H1 (cell line): Measurements from ENCODE around the gene XRRA1. TPM values are rescaled to one million over a fixed set of nuclear protein-coding genes. Genes with fewer than 3 reads are reported as not detected.
"Not testable (repeated sequence)": the region's sequence is repeated elsewhere in the genome, so short reads cannot be mapped to it uniquely, and the experiment has no call there.

Experiments used
- CTCF ChIA-PET: fragments of 300-600 bp; sonication (Branson Sonifier 250); formaldehyde crosslinking; loops from one replicate; lab custom pipeline; 2021; ENCODE audit not compliant: partially characterized antibody; lab: Charles Lee
- POLR2A ChIA-PET: fragments of 300-600 bp; sonication (Branson Sonifier 250); formaldehyde crosslinking; loops from one replicate; lab custom pipeline; 2021; ENCODE audit warnings: inconsistent platforms; ENCODE audit not compliant: partially characterized antibody; lab: Charles Lee
- DNase-seq, 2 experiments: peaks; one replicate each; pipeline versions ENCODE4 v3.0.0 to v3.0.0-alpha.2; 2010 to 2022; ENCODE audit warnings: low spot score in 2 of 2, low read depth in 1 of 2, mixed read lengths in 1 of 2
- FAIRE-seq: peaks from 2 replicates; lab custom pipeline; 2011; peaks lifted over from hg19 to GRCh38; lab: Jason Lieb, UNC
- H2AFZ ChIP-seq: 2 replicates; pipeline ENCODE4 v1.8.1; 2012; ENCODE audit warnings: low read length, inconsistent platforms
- H2AK5ac ChIP-seq: 2 replicates; pipeline ENCODE4 v1.6.1; 2013; ENCODE audit warnings: low read depth, low read length
- H2BK120ac ChIP-seq: replicated peaks from 2 replicates; pipeline ENCODE3; 2013; ENCODE audit warnings: low read depth, low read length, inconsistent platforms
- H2BK12ac ChIP-seq: 2 replicates; pipeline ENCODE4 v1.6.1; 2013; ENCODE audit warnings: low read depth, low read length
- H2BK15ac ChIP-seq: 2 replicates; pipeline ENCODE4 v1.6.1; 2013; ENCODE audit warnings: low read length
- H2BK20ac ChIP-seq: 2 replicates; pipeline ENCODE4 v1.6.1; 2013; ENCODE audit warnings: low read length
- H2BK5ac ChIP-seq: 2 replicates; pipeline ENCODE4 v1.6.1; 2013; ENCODE audit warnings: low read depth, low read length
- H3K14ac ChIP-seq: 2 replicates; pipeline ENCODE4 v1.6.1; 2013; ENCODE audit warnings: inconsistent platforms; ENCODE audit not compliant: insufficient read length
- H3K18ac ChIP-seq: 2 replicates; pipeline ENCODE4 v1.6.1; 2013; ENCODE audit warnings: low read length; ENCODE audit errors: extremely low read depth
- H3K23ac ChIP-seq: 2 replicates; pipeline ENCODE4 v1.6.1; 2013; ENCODE audit warnings: inconsistent platforms; ENCODE audit not compliant: insufficient read length
- H3K23me2 ChIP-seq: 2 replicates; pipeline ENCODE4 v1.6.1; 2013; ENCODE audit warnings: low read depth, low read length
- H3K27ac ChIP-seq: 2 replicates; pipeline ENCODE4 v1.6.1; 2011; ENCODE audit warnings: low read depth, low read length, inconsistent platforms
- H3K27me3 ChIP-seq, 4 experiments: replicated peaks in 1 of 4; 1 replicate in 1 of 4; 2 replicates in 3 of 4; pipeline versions ENCODE4 v1.6.1 to v1.8.1; 2011 to 2013; ENCODE audit warnings: low read length in 3 of 4, mild to moderate bottlenecking in 3 of 4, inconsistent platforms in 2 of 4, mixed read lengths in 2 of 4, moderate library complexity in 1 of 4; ENCODE audit not compliant: control insufficient read depth in 3 of 4, insufficient read depth in 3 of 4; ENCODE audit errors: extremely low read depth in 1 of 4
- H3K36me3 ChIP-seq, 4 experiments: 2 replicates each; pipeline versions ENCODE4 v1.6.1 to v1.8.1; 2011 to 2013; ENCODE audit warnings: mild to moderate bottlenecking in 4 of 4, low read length in 3 of 4, moderate library complexity in 2 of 4, control low read depth in 1 of 4, inconsistent platforms in 1 of 4; ENCODE audit not compliant: insufficient read depth in 4 of 4, control insufficient read depth in 2 of 4
- H3K4ac ChIP-seq: replicated peaks from 2 replicates; pipeline ENCODE3; 2013; ENCODE audit warnings: low read length, low read depth, mixed read lengths, inconsistent platforms; ENCODE audit not compliant: insufficient read length
- H3K4me1 ChIP-seq, 4 experiments: replicated peaks in 1 of 4; 1 replicate in 1 of 4; 2 replicates in 3 of 4; pipeline versions ENCODE4 v1.6.1 to v1.8.1; 2011 to 2013; ENCODE audit warnings: low read length in 3 of 4, inconsistent platforms in 2 of 4, mixed read lengths in 1 of 4; ENCODE audit not compliant: insufficient read depth in 4 of 4, control insufficient read depth in 3 of 4
- H3K4me2 ChIP-seq, 2 experiments: 2 replicates each; pipeline versions ENCODE4 v1.6.1 to v1.8.1; 2011 to 2013; ENCODE audit warnings: low read depth in 2 of 2, low read length in 2 of 2, control low read depth in 1 of 2, inconsistent platforms in 1 of 2, mild to moderate bottlenecking in 1 of 2; ENCODE audit not compliant: insufficient read depth in 1 of 2
- H3K4me3 ChIP-seq, 4 experiments: fragments of 200-600, 300-600 bp in 1 of 4; sonication (generic), shearing (Covaris generic), sonication (Bioruptor Twin) in 1 of 4; 2 replicates each; pipeline versions ENCODE4 v1.5.1 to v1.8.1; 2011 to 2016; ENCODE audit warnings: low read length in 4 of 4, low read depth in 3 of 4, control low read depth in 2 of 4, inconsistent platforms in 2 of 4, mild to moderate bottlenecking in 2 of 4, mixed read lengths in 1 of 4, moderate library complexity in 1 of 4; ENCODE audit not compliant: insufficient read depth in 2 of 4; ENCODE audit errors: extremely low read depth in 1 of 4
- H3K56ac ChIP-seq: replicated peaks from 2 replicates; pipeline ENCODE3; 2013; ENCODE audit warnings: low read depth, mild to moderate bottlenecking, mixed read lengths, low read length, inconsistent platforms; ENCODE audit not compliant: insufficient read length
- H3K79me1 ChIP-seq: 2 replicates; pipeline ENCODE4 v1.6.1; 2013; ENCODE audit warnings: low read depth, low read length, control low read depth
- H3K79me2 ChIP-seq, 2 experiments: 2 replicates each; pipeline versions ENCODE4 v1.6.1 to v1.8.1; 2012 to 2013; ENCODE audit warnings: low read length in 2 of 2, mild to moderate bottlenecking in 2 of 2, inconsistent platforms in 1 of 2; ENCODE audit not compliant: insufficient read depth in 2 of 2, control insufficient read depth in 1 of 2
- H3K9ac ChIP-seq, 4 experiments: replicated peaks in 1 of 4; 1 replicate in 1 of 4; 2 replicates in 3 of 4; pipeline versions ENCODE4 v1.6.1 to v1.8.1; 2011 to 2013; ENCODE audit warnings: low read depth in 3 of 4, low read length in 3 of 4, control low read depth in 2 of 4, mild to moderate bottlenecking in 2 of 4, moderate library complexity in 2 of 4, inconsistent platforms in 1 of 4; ENCODE audit errors: extremely low read depth in 1 of 4
- H3K9me3 ChIP-seq, 2 experiments: 2 replicates each; pipeline versions ENCODE4 v1.6.1 to v1.8.1; 2012 to 2013; ENCODE audit warnings: mild to moderate bottlenecking in 2 of 2, moderate library complexity in 2 of 2, control low read depth in 1 of 2, inconsistent platforms in 1 of 2, low read depth in 1 of 2, low read length in 1 of 2, mixed read lengths in 1 of 2; ENCODE audit not compliant: insufficient read depth in 2 of 2
- H4K20me1 ChIP-seq, 2 experiments: replicated peaks in 1 of 2; 2 replicates each; pipeline versions ENCODE3 to v1.8.1; 2011 to 2013; ENCODE audit warnings: inconsistent platforms in 2 of 2, low read length in 2 of 2, mild to moderate bottlenecking in 1 of 2; ENCODE audit not compliant: insufficient read depth in 2 of 2, control insufficient read depth in 1 of 2
- H4K5ac ChIP-seq: 2 replicates; pipeline ENCODE4 v1.6.1; 2013; ENCODE audit warnings: low read length, low read depth, mixed read lengths, inconsistent platforms; ENCODE audit not compliant: insufficient read length
- H4K8ac ChIP-seq: 2 replicates; pipeline ENCODE4 v1.8.0; 2013; ENCODE audit warnings: mild to moderate bottlenecking, moderate library complexity, low read length, inconsistent platforms; ENCODE audit not compliant: insufficient read depth; ENCODE audit errors: extremely low read depth
- H4K91ac ChIP-seq: replicated peaks from 2 replicates; pipeline ENCODE3; 2013; ENCODE audit warnings: low read length, mixed read lengths, inconsistent platforms; ENCODE audit not compliant: insufficient read length
- RNF2 ChIP-seq: fragments of 200-900, 300-1000 bp; sonication (generic); IDR thresholded peaks from 2 replicates; pipeline ENCODE4 v1.7.1; 2016; ENCODE audit warnings: borderline replicate concordance, low read depth, mild to moderate bottlenecking, antibody characterized with exemption, low read length; ENCODE audit not compliant: poor library complexity, severe bottlenecking; ENCODE audit errors: missing control alignments
- WGBS, 2 experiments: shearing (Covaris generic) in 1 of 2; methylation state at CpG; one replicate each; pipeline versions ENCODE4 v1.1.6 to v1.1.7; 2013 to 2015; ENCODE audit warnings: low lambda C conversion rate in 2 of 2, mixed read lengths in 2 of 2, inconsistent platforms in 1 of 2, low coverage in 1 of 2, missing lambda C conversion rate in 1 of 2; ENCODE audit not compliant: insufficient replicate concordance in 2 of 2, insufficient coverage in 1 of 2, insufficient read length in 1 of 2; ENCODE audit errors: extremely low coverage in 1 of 2, missing lambda C conversion rate in 1 of 2; 5-methylcytosine and 5-hydroxymethylcytosine counted together
- polyA plus RNA-seq, 7 experiments: library from polyadenylated mRNA; depleted of rRNA in 3 of 7; stranded (reverse) in 5 of 7; unstranded in 2 of 7; fragments of >200 nt in 5 of 7; fragments of 200-250 nt in 2 of 7; gene quantifications; 1 replicate in 5 of 7; 2 replicates in 1 of 7; 4 replicates in 1 of 7; pipeline versions ENCODE4 v1.2.1 to v1.2.3, GENCODE V29; 2011 to 2013; ENCODE audit warnings: missing spikeins in 2 of 7, mixed read lengths in 2 of 7
- total RNA-seq: library from RNA; stranded (reverse); fragmentation: NEBNext Ultra II Directional; extraction: Animal tissue kit (Norgen Biotek cat#: 25700); gene quantifications from 2 replicates; pipeline ENCODE4 v1.2.1, GENCODE V29; 2021
- TF ChIP-seq, protein P1 (sequence below): IDR thresholded peaks from 2 replicates; pipeline ENCODE4 v1.6.1; 2011; ENCODE audit warnings: low read length, improper control_type of control experiment

Gene XRRA1
- total and polyA plus RNA-seq, 2 of the 8 experiments (the other 6 are each of a cell fraction or from before 2014, with no cell fraction given) = 2.1 to 7.1 TPM

DNA sequence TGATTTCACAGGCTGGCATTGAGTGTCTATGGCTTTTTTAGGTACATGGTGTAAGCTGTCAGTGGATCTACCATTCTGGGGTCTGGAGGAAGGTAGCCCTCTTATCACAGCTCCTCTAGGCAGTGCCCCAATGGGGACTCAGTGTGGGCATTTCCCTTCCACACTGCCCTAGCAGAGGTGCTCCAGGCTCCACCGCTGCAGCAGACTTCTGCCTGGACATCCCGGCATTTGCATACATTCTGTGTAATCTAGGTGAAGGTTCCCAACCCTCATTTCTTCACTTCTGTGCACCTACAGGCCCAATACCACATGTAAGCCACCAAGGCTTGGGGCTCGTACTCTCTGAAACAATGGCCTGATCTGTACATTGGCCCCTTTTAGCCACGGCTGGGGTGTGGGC is 122.0 kb downstream of the XRRA1 start (continued):
- TF ChIP-seq RNF2 = no peak
- TF ChIP-seq, protein P1, sequence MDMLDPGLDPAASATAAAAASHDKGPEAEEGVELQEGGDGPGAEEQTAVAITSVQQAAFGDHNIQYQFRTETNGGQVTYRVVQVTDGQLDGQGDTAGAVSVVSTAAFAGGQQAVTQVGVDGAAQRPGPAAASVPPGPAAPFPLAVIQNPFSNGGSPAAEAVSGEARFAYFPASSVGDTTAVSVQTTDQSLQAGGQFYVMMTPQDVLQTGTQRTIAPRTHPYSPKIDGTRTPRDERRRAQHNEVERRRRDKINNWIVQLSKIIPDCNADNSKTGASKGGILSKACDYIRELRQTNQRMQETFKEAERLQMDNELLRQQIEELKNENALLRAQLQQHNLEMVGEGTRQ = no peak
- TF ChIP-seq, all 59 proteins: peak for 0

DNA sequence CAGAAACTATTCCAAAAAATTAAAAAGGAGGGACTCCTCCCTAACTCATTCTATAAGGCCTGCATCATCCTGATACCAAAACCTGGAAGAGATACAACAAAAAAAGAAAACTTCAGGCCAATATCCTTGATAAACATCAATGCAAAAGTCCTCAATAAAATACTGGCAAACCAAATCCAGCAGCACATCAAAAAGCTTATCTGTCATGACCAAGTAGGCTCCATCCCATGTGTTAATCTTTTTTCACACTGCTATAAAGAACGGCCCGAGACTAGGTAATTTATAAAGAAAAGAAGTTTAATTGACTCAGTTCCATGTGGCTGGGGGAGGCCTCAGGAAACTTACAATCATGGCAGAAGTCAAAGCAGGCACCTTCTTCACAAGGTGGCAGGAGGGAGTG is 123.3 kb downstream of the XRRA1 start:
- peaks cover 29 to 30% of the 10 kb centered on the region in 2 experiments for H3K9me3 ChIP-seq
- H2BK12ac ChIP-seq, H2BK120ac ChIP-seq, H3K14ac ChIP-seq, H4K5ac ChIP-seq, H4K8ac ChIP-seq, H3K4me1 ChIP-seq, H3K79me1 ChIP-seq, H3K79me2 ChIP-seq, DNase-seq, POLR2A ChIA-PET, H2BK20ac ChIP-seq, H2AFZ ChIP-seq, H3K4me3 ChIP-seq, H3K4ac ChIP-seq, H3K4me2 ChIP-seq, H3K9ac ChIP-seq, H2BK15ac ChIP-seq, H2BK5ac ChIP-seq, H4K20me1 ChIP-seq, H2AK5ac ChIP-seq, H3K23me2 ChIP-seq, H3K27ac ChIP-seq, H4K91ac ChIP-seq, H3K56ac ChIP-seq, H3K18ac ChIP-seq, H3K27me3 ChIP-seq, CTCF ChIA-PET, FAIRE-seq, H3K23ac ChIP-seq: not testable (repeated sequence)
- WGBS, 2 experiments = 93% methylated on average over 2 of the region's 2 CpGs; no CpG with 5 or more reads in 1 of the 2 experiments
- H3K36me3 ChIP-seq = peaks cover 0 to 29% (median 1%) of the 10 kb centered on the region in 4 experiments; a peak in 4 of 8 replicates
